Lower lobe of right lung (tissue), 2 donors: ENCODE data around the gene GCN1. TPM values are rescaled to one million over a fixed set of nuclear protein-coding genes. Genes with fewer than 3 reads are reported as not detected.
"Not testable (repeated sequence)": the region's sequence is repeated elsewhere in the genome, so short reads cannot be mapped to it uniquely, and the experiment has no call there.

ENCODE experiments used
- ATAC-seq, 2 donors: fragments of 200-7000 bp; cut with Tn5 transposase; one replicate each; pipeline ENCODE4 v1.9.1; 2020 to 2022; ENCODE audit warnings: mild to moderate bottlenecking in 2 of 2, moderate library complexity in 2 of 2
- DNase-seq: peaks from one replicate; pipeline ENCODE4 v3.0.0-alpha.2; 2020
- H3K27ac ChIP-seq: fragments of 200-600 bp; one replicate; pipeline ENCODE4 v1.8.0; 2022
- H3K27me3 ChIP-seq: fragments of 200-600 bp; one replicate; pipeline ENCODE4 v1.8.0; 2022; ENCODE audit warnings: low read depth
- H3K36me3 ChIP-seq: fragments of 200-600 bp; one replicate; pipeline ENCODE4 v1.8.0; 2022; ENCODE audit warnings: mild to moderate bottlenecking
- H3K4me1 ChIP-seq: fragments of 200-600 bp; one replicate; pipeline ENCODE4 v1.8.0; 2022
- H3K4me3 ChIP-seq: fragments of 200-600 bp; one replicate; pipeline ENCODE4 v1.8.0; 2022; ENCODE audit warnings: mild to moderate bottlenecking
- H3K9me3 ChIP-seq: fragments of 200-600 bp; one replicate; pipeline ENCODE4 v1.8.0; 2022
- intact Hi-C: fragments of 100-400 bp; cut with DNase I; formaldehyde crosslinking; loops from one replicate; pipeline ENCODE4 v1.11.0; 2022
- total RNA-seq: library from RNA; stranded (reverse); fragmentation: NEBNext Ultra II Directional; extraction: Animal tissue kit (Norgen Biotek cat#: 25700); gene quantifications from one replicate; pipeline ENCODE4 v1.2.1, GENCODE V29; 2021
- TF ChIP-seq, protein P1 (sequence below): fragments of 200-600 bp; IDR thresholded peaks from one replicate; pipeline ENCODE4 v1.8.0; 2022; ENCODE audit warnings: antibody characterized with exemption, mild to moderate bottlenecking
- donor health status: DM: no; HTN: yes; CAD: no; lungs with severe emphysema.

GCN1 gene
- total RNA-seq, 1 donor from 2014 or later: 73.6 TPM

DNA sequence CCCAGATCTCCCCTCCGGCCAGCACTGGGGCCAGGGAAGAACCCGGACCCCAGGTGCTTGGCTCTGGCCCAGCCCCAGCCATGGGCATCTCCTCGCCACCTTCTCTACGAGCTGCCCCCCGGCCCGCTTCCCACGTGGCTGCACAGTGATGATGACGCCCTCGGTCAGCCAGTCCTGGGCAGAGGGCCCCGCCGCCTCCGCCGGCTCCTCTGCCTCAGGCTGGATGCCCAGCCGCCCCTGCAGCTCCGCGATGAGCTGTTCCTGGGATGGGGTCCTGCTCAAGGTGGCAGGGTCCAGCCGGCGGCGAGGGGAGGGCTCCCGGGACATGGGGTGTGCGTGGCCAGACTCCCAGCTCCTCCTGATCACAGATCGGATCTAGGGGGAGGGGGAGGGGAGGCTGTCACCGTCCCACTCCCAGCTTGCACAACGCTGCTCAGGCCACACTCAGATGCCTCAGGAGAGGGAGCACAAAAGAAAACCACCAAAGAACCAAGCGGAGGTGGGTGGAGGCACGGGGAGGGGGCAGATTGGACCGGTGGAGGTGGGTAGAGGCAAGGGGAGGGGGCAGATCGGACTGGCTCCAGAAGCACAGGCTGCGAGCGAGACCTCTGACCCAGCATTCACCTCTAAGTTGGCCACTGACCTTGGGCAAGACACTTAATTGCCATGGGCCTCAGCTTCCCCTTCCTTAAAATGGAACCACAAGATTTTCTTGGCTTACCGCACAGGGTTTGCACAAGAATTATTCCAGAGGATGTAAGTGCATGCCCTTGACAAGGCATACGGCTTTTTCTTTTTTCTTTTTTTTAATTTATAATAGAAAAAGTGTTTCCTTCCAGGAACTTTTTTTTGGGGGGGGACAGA lies 22.5 kb upstream of the GCN1 start:
- TF ChIP-seq, protein P1, sequence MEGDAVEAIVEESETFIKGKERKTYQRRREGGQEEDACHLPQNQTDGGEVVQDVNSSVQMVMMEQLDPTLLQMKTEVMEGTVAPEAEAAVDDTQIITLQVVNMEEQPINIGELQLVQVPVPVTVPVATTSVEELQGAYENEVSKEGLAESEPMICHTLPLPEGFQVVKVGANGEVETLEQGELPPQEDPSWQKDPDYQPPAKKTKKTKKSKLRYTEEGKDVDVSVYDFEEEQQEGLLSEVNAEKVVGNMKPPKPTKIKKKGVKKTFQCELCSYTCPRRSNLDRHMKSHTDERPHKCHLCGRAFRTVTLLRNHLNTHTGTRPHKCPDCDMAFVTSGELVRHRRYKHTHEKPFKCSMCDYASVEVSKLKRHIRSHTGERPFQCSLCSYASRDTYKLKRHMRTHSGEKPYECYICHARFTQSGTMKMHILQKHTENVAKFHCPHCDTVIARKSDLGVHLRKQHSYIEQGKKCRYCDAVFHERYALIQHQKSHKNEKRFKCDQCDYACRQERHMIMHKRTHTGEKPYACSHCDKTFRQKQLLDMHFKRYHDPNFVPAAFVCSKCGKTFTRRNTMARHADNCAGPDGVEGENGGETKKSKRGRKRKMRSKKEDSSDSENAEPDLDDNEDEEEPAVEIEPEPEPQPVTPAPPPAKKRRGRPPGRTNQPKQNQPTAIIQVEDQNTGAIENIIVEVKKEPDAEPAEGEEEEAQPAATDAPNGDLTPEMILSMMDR: no peak
- intact Hi-C loops: no loop called here
- H3K36me3 ChIP-seq: peaks cover 99% of the 10 kb centered on the region
- H3K27me3 ChIP-seq: no peaks in the 10 kb centered on the region
- no peaks in the 10 kb centered on the region for H3K4me1 ChIP-seq
- H3K4me3 ChIP-seq: no peak overlapping the region
- no peak for ATAC-seq
- no peak for DNase-seq
- no peak overlapping the region for H3K27ac ChIP-seq
- H3K9me3 ChIP-seq: no peaks in the 10 kb centered on the region

GRCh38 chr12:120215766-120216735 lies 21.5 kb upstream of the GCN1 start:
- intact Hi-C loops: no loop called here
- no peaks in the 10 kb centered on the region for H3K4me1 ChIP-seq
- TF ChIP-seq, protein P1: no peak

DNA sequence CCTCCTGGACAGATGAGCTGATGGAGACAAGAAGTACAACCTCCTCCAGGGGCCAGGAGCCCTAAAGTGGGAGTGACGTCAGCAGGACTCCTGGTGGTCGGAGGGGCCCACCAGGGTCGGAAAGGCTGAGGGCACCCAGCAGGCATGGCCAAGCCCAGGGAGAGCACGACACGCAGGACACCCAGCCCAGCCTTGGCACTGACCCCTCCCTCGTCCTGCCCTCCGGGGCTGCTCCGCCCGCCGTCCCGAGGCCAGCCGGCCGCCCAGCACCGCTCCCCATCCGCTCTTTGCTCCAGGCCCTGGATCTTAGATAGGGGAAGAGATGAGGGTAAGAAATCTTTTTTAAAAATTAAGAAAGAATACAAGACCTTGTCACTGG lies 20.8 kb upstream of the GCN1 start:
- Histone ChIP-seq H3K36me3 (peaks cover 99% of the 10 kb centered on the region), H3K4me3 (no peak overlapping the region), H3K27me3 (no peaks in the 10 kb centered on the region), H3K27ac (no peak overlapping the region), H3K4me1 (no peaks in the 10 kb centered on the region), H3K9me3 (no peaks in the 10 kb centered on the region)
- DNase-seq (no peak), ATAC-seq (no peak)
- intact Hi-C loops: no loop called here
- TF ChIP-seq, protein P1: no peak

More at GRCh38 chr12:120215766-120216735, 21.5 kb upstream of the GCN1 start:
- H3K27ac ChIP-seq: no peak overlapping the region
- ATAC-seq (no peak), DNase-seq (no peak)
- no peaks in the 10 kb centered on the region for H3K9me3 ChIP-seq
- no peak overlapping the region for H3K4me3 ChIP-seq
- peaks cover 99% of the 10 kb centered on the region for H3K36me3 ChIP-seq
- no peaks in the 10 kb centered on the region for H3K27me3 ChIP-seq

- ATAC-seq: no peak
- Histone ChIP-seq H3K27me3 (no peaks in the 10 kb centered on the region), H3K36me3 (peaks cover 99% of the 10 kb centered on the region), H3K4me3 (no peak overlapping the region), H3K9me3 (no peaks in the 10 kb centered on the region), H3K4me1 (no peaks in the 10 kb centered on the region), H3K27ac (no peak overlapping the region)
- DNase-seq: no peak
- TF ChIP-seq, protein P1: no peak
- intact Hi-C loops: no loop called here
Observed at GRCh38 chr12:120214626-120215356, 20.3 kb upstream of the GCN1 start.

DNA sequence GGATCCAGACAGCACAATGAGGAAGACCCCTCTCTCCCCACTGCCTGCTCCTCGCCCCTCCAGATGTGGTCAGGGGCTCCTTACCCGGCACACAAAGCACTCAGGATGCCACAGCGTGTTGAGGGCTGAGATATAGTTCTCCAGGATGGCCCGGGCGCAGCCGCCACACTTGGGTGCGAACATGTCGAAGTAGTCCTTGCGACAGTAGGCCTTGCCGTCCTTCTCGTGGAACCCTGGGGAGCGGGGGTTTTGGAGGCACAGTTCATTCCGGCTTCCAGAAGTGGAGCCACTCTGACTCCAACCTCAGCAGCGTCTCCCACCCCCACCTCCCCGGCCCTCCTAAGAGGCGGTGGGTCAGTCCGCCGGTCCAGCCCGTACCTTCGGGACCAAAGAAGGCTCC lies 19.2 kb upstream of the GCN1 start:
- Histone ChIP-seq H3K9me3 (no peaks in the 10 kb centered on the region), H3K27me3 (no peaks in the 10 kb centered on the region), H3K4me3 (no peak overlapping the region), H3K36me3 (peaks cover 90% of the 10 kb centered on the region), H3K27ac (no peak overlapping the region), H3K4me1 (no peaks in the 10 kb centered on the region)
- TF ChIP-seq, protein P1: no peak
- ATAC-seq: no peak
- intact Hi-C loops: no loop called here
- no peak for DNase-seq

DNA sequence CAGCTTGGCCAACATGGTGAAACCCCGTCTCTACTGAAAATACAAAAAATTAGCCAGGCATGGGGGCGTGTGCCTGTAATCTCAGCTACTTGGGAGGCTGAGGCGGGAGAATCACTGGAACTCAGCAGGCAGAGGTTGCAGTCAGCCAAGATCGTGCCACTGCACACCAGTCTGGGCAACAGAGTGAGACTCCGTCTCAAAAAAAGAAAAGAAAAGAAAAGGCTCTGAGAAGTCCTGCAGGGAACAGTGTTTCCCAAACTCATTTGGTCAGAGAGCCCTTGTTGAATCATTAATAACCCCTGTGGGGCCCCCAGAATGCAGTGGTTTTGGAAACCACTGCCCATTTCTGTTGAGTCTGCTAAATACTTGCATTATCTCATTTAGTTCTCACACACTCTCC lies 18.7 kb upstream of the GCN1 start:
- not testable (repeated sequence) for H3K4me3 ChIP-seq

More for the DNA sequence above, 18.7 kb upstream of the GCN1 start:
- H3K27me3 ChIP-seq, ATAC-seq, H3K9me3 ChIP-seq, H3K4me1 ChIP-seq, H3K27ac ChIP-seq, intact Hi-C loops, DNase-seq: not testable (repeated sequence)
- H3K36me3 ChIP-seq: peaks cover 85% of the 10 kb centered on the region
